HG03342 (cell line): ENCODE measurements around the gene CCDC181.
A peak's percentile ranks its signal among the peaks of the same experiment; 100 is the strongest.
"Not testable (repeated sequence)": the region's sequence is repeated elsewhere in the genome, so short reads cannot be mapped to it uniquely, and the experiment has no call there.

Experiments
- ATAC-seq: cut with Tn5 transposase; IDR thresholded peaks from one replicate; pipeline ENCODE4 v1.9.1; 2021; ENCODE audit warnings: mild to moderate bottlenecking, moderate library complexity; ENCODE audit not compliant: unreplicated experiment

The CCDC181 gene

GRCh38 chr1:169427081-169427641 is at the start of gene CCDC181:
CCDC181 (minus strand) TSS chr1:169427474; CDS start chr1:169424927, 2,547 bp downstream.
- peak; percentile 90 for ATAC-seq

GRCh38 chr1:169475806-169476387 is 48.6 kb upstream of the CCDC181 start:
- no peak for ATAC-seq

- ATAC-seq = no peak
These were observed 47.2 kb upstream of the CCDC181 start for GRCh38 chr1:169474302-169474995.

GRCh38 chr1:169473347-169473746 is 46.1 kb upstream of the CCDC181 start:
- no peak for ATAC-seq

GRCh38 chr1:169472738-169473137 is 45.5 kb upstream of the CCDC181 start:
- ATAC-seq = no peak

- ATAC-seq = no peak
These were observed 41.7 kb upstream of the CCDC181 start for GRCh38 chr1:169468982-169469381.

GRCh38 chr1:169466259-169467230 is 39.3 kb upstream of the CCDC181 start:
- no peak for ATAC-seq

GRCh38 chr1:169465281-169465680 is 38.0 kb upstream of the CCDC181 start:
- ATAC-seq = no peak

- no peak for ATAC-seq
These were observed 35.1 kb upstream of the CCDC181 start for GRCh38 chr1:169462385-169462784.

GRCh38 chr1:169461390-169462000 is 34.2 kb upstream of the CCDC181 start:
- ATAC-seq = no peak

GRCh38 chr1:169460191-169460833 is 33.0 kb upstream of the CCDC181 start:
- no peak for ATAC-seq

GRCh38 chr1:169457443-169457842 is 30.2 kb upstream of the CCDC181 start:
- no peak for ATAC-seq

GRCh38 chr1:169456029-169456428 is 28.8 kb upstream of the CCDC181 start:
- ATAC-seq = no peak

GRCh38 chr1:169452921-169453320 is 25.6 kb upstream of the CCDC181 start:
- no peak for ATAC-seq

- ATAC-seq = no peak
These were observed 24.0 kb upstream of the CCDC181 start for GRCh38 chr1:169451218-169451824.

GRCh38 chr1:169443923-169444322 is 16.6 kb upstream of the CCDC181 start:
- ATAC-seq = no peak

GRCh38 chr1:169426174-169426705 is 1.0 kb downstream of the CCDC181 start:
- ATAC-seq = no peak

GRCh38 chr1:169421309-169421708 is 6.0 kb downstream of the CCDC181 start:
- ATAC-seq = no peak

- no peak for ATAC-seq
These were observed 12.3 kb downstream of the CCDC181 start for GRCh38 chr1:169414952-169415351.

- not testable (repeated sequence) for ATAC-seq
These were observed 18.9 kb downstream of the CCDC181 start for GRCh38 chr1:169408340-169408739.
